Activated naive CD4-positive, alpha-beta T cell treated with anti-CD3 and anti-CD28 coated beads, Interleukin-2, amount 10 ng/mL, durations not matched to agents 7 days and 5 days (primary cell): ENCODE data around the gene KCTD13.
"Not testable (repeated sequence)": the region's sequence is repeated elsewhere in the genome, so short reads cannot be mapped to it uniquely, and the experiment has no call there.

Experiments
- CTCF ChIA-PET: fragments of 350-600 bp; sonication (Branson Sonifier 250); formaldehyde crosslinking; loops from one replicate; lab custom pipeline; 2021; ENCODE audit warnings: antibody characterized with exemption; lab: Charles Lee
- DNase-seq: peaks from one replicate; pipeline ENCODE4 v3.0.0-alpha.2; 2020
- H3K27ac Mint-ChIP-seq: one replicate; pipeline ENCODE4 v1.8.0; 2021; ENCODE audit warnings: mild to moderate bottlenecking, moderate library complexity, mixed read lengths
- H3K27me3 Mint-ChIP-seq: one replicate; pipeline ENCODE4 v1.8.0; 2021; ENCODE audit warnings: mild to moderate bottlenecking, mixed read lengths
- H3K36me3 Mint-ChIP-seq: one replicate; pipeline ENCODE4 v1.8.0; 2021; ENCODE audit warnings: mixed read lengths
- H3K4me1 Mint-ChIP-seq: one replicate; pipeline ENCODE4 v1.8.0; 2021; ENCODE audit warnings: mixed read lengths
- H3K4me3 Mint-ChIP-seq: one replicate; pipeline ENCODE4 v1.8.0; 2021; ENCODE audit warnings: mild to moderate bottlenecking, moderate library complexity, mixed read lengths
- H3K9me3 Mint-ChIP-seq: one replicate; pipeline ENCODE4 v1.8.0; 2021; ENCODE audit warnings: mixed read lengths

KCTD13 gene

GRCh38 chr16:29922986-29923501 is 3.0 kb downstream of the KCTD13 start:
- H3K4me3 Mint-ChIP-seq = no peak overlapping the region
- H3K27ac Mint-ChIP-seq = no peak overlapping the region
- H3K9me3 Mint-ChIP-seq = no peaks in the 10 kb centered on the region
- peaks cover 27% of the 10 kb centered on the region for H3K36me3 Mint-ChIP-seq
- DNase-seq = no peak
- H3K4me1 Mint-ChIP-seq = peaks cover 37% of the 10 kb centered on the region
- CTCF ChIA-PET = no interaction called here
- no peaks in the 10 kb centered on the region for H3K27me3 Mint-ChIP-seq

GRCh38 chr16:29922326-29922725 is 3.7 kb downstream of the KCTD13 start:
- Mint-ChIP-seq H3K4me1 (peaks cover 30% of the 10 kb centered on the region), H3K27me3 (no peaks in the 10 kb centered on the region), H3K4me3 (no peak overlapping the region), H3K9me3 (no peaks in the 10 kb centered on the region), H3K27ac (no peak overlapping the region), H3K36me3 (peaks cover 31% of the 10 kb centered on the region)
- CTCF ChIA-PET = no interaction called here
- no peak for DNase-seq

- H3K27me3 Mint-ChIP-seq = no peaks in the 10 kb centered on the region
- DNase-seq = no peak
- H3K36me3 Mint-ChIP-seq = peaks cover 31% of the 10 kb centered on the region
- no peak overlapping the region for H3K4me3 Mint-ChIP-seq
- no peaks in the 10 kb centered on the region for H3K9me3 Mint-ChIP-seq
- CTCF ChIA-PET = interaction anchor here (0.8 to 0.9 kb wide), 3 partner anchors 9 to 134 kb away, joined by 3 read pairs; no protein-coding TSS in a partner anchor
- peaks cover 17% of the 10 kb centered on the region for H3K4me1 Mint-ChIP-seq
- H3K27ac Mint-ChIP-seq = no peak overlapping the region
Measured at GRCh38 chr16:29921034-29921385, 5.0 kb downstream of the KCTD13 start.

GRCh38 chr16:29920288-29921033 is 5.6 kb downstream of the KCTD13 start:
- CTCF ChIA-PET = interaction anchor here (0.8 to 0.9 kb wide), 3 partner anchors 8 to 135 kb away, joined by 3 read pairs; no protein-coding TSS in a partner anchor
- H3K4me3 Mint-ChIP-seq = no peak overlapping the region
- H3K4me1 Mint-ChIP-seq = peaks cover 16% of the 10 kb centered on the region
- DNase-seq = no peak
- no peak overlapping the region for H3K27ac Mint-ChIP-seq
- no peaks in the 10 kb centered on the region for H3K27me3 Mint-ChIP-seq
- H3K36me3 Mint-ChIP-seq = peaks cover 31% of the 10 kb centered on the region
- no peaks in the 10 kb centered on the region for H3K9me3 Mint-ChIP-seq

GRCh38 chr16:29916979-29917378 is 9.0 kb downstream of the KCTD13 start:
- no peak overlapping the region for H3K27ac Mint-ChIP-seq
- H3K36me3 Mint-ChIP-seq = peaks cover 25% of the 10 kb centered on the region
- no peaks in the 10 kb centered on the region for H3K27me3 Mint-ChIP-seq
- H3K9me3 Mint-ChIP-seq = no peaks in the 10 kb centered on the region
- H3K4me1 Mint-ChIP-seq = no peaks in the 10 kb centered on the region
- no peak overlapping the region for H3K4me3 Mint-ChIP-seq
- CTCF ChIA-PET = interaction anchor here (0.9 kb wide), 1 partner anchor 54 kb away, joined by 3 read pairs; the partner anchor contains the start of gene CDIPT
- DNase-seq = no peak

- Mint-ChIP-seq H3K4me1 (no peaks in the 10 kb centered on the region), H3K27ac (no peak overlapping the region), H3K4me3 (no peak overlapping the region), H3K9me3 (no peaks in the 10 kb centered on the region), H3K27me3 (no peaks in the 10 kb centered on the region), H3K36me3 (peaks cover 18% of the 10 kb centered on the region)
- CTCF ChIA-PET = no interaction called here
- DNase-seq = no peak
Measured at GRCh38 chr16:29915590-29916247, 10.3 kb downstream of the KCTD13 start.

GRCh38 chr16:29913514-29913913 is 12.5 kb downstream of the KCTD13 start:
- CTCF ChIA-PET = no interaction called here
- Mint-ChIP-seq H3K27ac (no peak overlapping the region), H3K4me1 (no peaks in the 10 kb centered on the region), H3K4me3 (no peak overlapping the region), H3K27me3 (no peaks in the 10 kb centered on the region), H3K9me3 (no peaks in the 10 kb centered on the region), H3K36me3 (peaks cover 6% of the 10 kb centered on the region)
- no peak for DNase-seq

GRCh38 chr16:29912087-29912486 is 13.9 kb downstream of the KCTD13 start:
- no peaks in the 10 kb centered on the region for H3K9me3 Mint-ChIP-seq
- CTCF ChIA-PET = interaction anchor here (0.6 to 0.9 kb wide), 2 partner anchors 9 to 235 kb away, joined by 3 read pairs; no protein-coding TSS in a partner anchor
- no peak for DNase-seq
- H3K4me3 Mint-ChIP-seq = no peak overlapping the region
- H3K27ac Mint-ChIP-seq = no peak overlapping the region
- no peaks in the 10 kb centered on the region for H3K27me3 Mint-ChIP-seq
- peaks cover 2% of the 10 kb centered on the region for H3K36me3 Mint-ChIP-seq
- no peaks in the 10 kb centered on the region for H3K4me1 Mint-ChIP-seq

GRCh38 chr16:29911676-29912010 is 14.4 kb downstream of the KCTD13 start:
- Mint-ChIP-seq H3K4me1 (no peaks in the 10 kb centered on the region), H3K36me3 (peaks cover 2% of the 10 kb centered on the region), H3K9me3 (no peaks in the 10 kb centered on the region), H3K27me3 (no peaks in the 10 kb centered on the region), H3K27ac (no peak overlapping the region), H3K4me3 (no peak overlapping the region)
- DNase-seq = no peak
- CTCF ChIA-PET = interaction anchor here (0.9 kb wide), 1 partner anchor 9 kb away, joined by 3 read pairs; no protein-coding TSS in a partner anchor

GRCh38 chr16:29910819-29911675 is 15.0 kb downstream of the KCTD13 start:
- Mint-ChIP-seq H3K36me3 (peaks cover 2% of the 10 kb centered on the region), H3K27ac (no peak overlapping the region), H3K4me1 (no peaks in the 10 kb centered on the region), H3K27me3 (no peaks in the 10 kb centered on the region), H3K4me3 (no peak overlapping the region), H3K9me3 (no peaks in the 10 kb centered on the region)
- CTCF ChIA-PET = interaction anchor here (0.6 kb wide), 1 partner anchor 22 kb away, joined by 3 read pairs; no protein-coding TSS in a partner anchor
- no peak for DNase-seq

GRCh38 chr16:29909851-29910250 is 16.2 kb downstream of the KCTD13 start:
- H3K27ac Mint-ChIP-seq, H3K9me3 Mint-ChIP-seq, H3K4me3 Mint-ChIP-seq, H3K27me3 Mint-ChIP-seq, H3K36me3 Mint-ChIP-seq, DNase-seq, H3K4me1 Mint-ChIP-seq: not testable (repeated sequence)
- CTCF ChIA-PET = interaction anchor here (1.1 to 1.4 kb wide), 2 partner anchors 8 to 52 kb away, joined by 3 read pairs; partner anchors contain the start of gene TMEM219

- H3K9me3 Mint-ChIP-seq = no peaks in the 10 kb centered on the region
- CTCF ChIA-PET = interaction anchor here (1.1 to 1.4 kb wide), 2 partner anchors 9 to 53 kb away, joined by 3 read pairs; partner anchors contain the start of gene TMEM219
Measured at GRCh38 chr16:29909391-29909790, 16.6 kb downstream of the KCTD13 start.

GRCh38 chr16:29908719-29909220 is 17.3 kb downstream of the KCTD13 start:
- H3K36me3 Mint-ChIP-seq = peaks cover 2% of the 10 kb centered on the region
- no peaks in the 10 kb centered on the region for H3K27me3 Mint-ChIP-seq
- H3K4me1 Mint-ChIP-seq = no peaks in the 10 kb centered on the region
- DNase-seq = no peak
- CTCF ChIA-PET = interaction anchor here (1.1 to 1.4 kb wide), 2 partner anchors 9 to 53 kb away, joined by 3 read pairs; partner anchors contain the start of gene TMEM219
- no peak overlapping the region for H3K27ac Mint-ChIP-seq
- no peak overlapping the region for H3K4me3 Mint-ChIP-seq
- H3K9me3 Mint-ChIP-seq = no peaks in the 10 kb centered on the region

More at GRCh38 chr16:29909391-29909790, 16.6 kb downstream of the KCTD13 start:
- no peak for DNase-seq
- no peak overlapping the region for H3K27ac Mint-ChIP-seq
- peaks cover 2% of the 10 kb centered on the region for H3K36me3 Mint-ChIP-seq
- H3K4me1 Mint-ChIP-seq = no peaks in the 10 kb centered on the region
- no peaks in the 10 kb centered on the region for H3K27me3 Mint-ChIP-seq
- H3K4me3 Mint-ChIP-seq = no peak overlapping the region
